ENCODE measurements around the gene ADAM22.

The ADAM22 gene

GRCh38 chr7:88172842-88173241 is 238.8 kb downstream of the ADAM22 start:
- no peak overlapping the region for H3K4me3 ChIP-seq (ENCODE audit: low read depth, low read length)
- ChIA-PET CTCF (no interaction called here), POLR2A (no interaction called here)
- DNase-seq (ENCODE audit: low read depth, low spot score): no peak
- no peak for TF ChIP-seq CTCF (IDR thresholded peaks at IDR 0.05; ENCODE audit: insufficient read depth, low read length, missing control alignments)

- no peak for TF ChIP-seq CTCF (IDR thresholded peaks at IDR 0.05; ENCODE audit: insufficient read depth, low read length, missing control alignments)
- ChIA-PET CTCF (no interaction called here), POLR2A (no interaction called here)
- no peak for DNase-seq (ENCODE audit: low read depth, low spot score)
- no peak overlapping the region for H3K4me3 ChIP-seq (ENCODE audit: low read depth, low read length)
These were observed 242.1 kb downstream of the ADAM22 start for GRCh38 chr7:88176190-88176589.

GRCh38 chr7:88183051-88183450 is 249.0 kb downstream of the ADAM22 start:
- POLR2A ChIA-PET: no interaction called here
- no peak overlapping the region for H3K4me3 ChIP-seq (ENCODE audit: low read depth, low read length)
- CTCF ChIA-PET: no interaction called here
- DNase-seq (ENCODE audit: low read depth, low spot score): no peak
- TF ChIP-seq CTCF (IDR thresholded peaks at IDR 0.05; ENCODE audit: insufficient read depth, low read length, missing control alignments): no peak

- H3K4me3 ChIP-seq (ENCODE audit: low read depth, low read length): no peak overlapping the region
- ChIA-PET POLR2A (no interaction called here), CTCF (no interaction called here)
- TF ChIP-seq CTCF (IDR thresholded peaks at IDR 0.05; ENCODE audit: insufficient read depth, low read length, missing control alignments): no peak
- no peak for DNase-seq (ENCODE audit: low read depth, low spot score)
These were observed 250.8 kb downstream of the ADAM22 start for GRCh38 chr7:88184848-88185304.

- CTCF ChIA-PET: no interaction called here
- DNase-seq (ENCODE audit: low read depth, low spot score): no peak
- POLR2A ChIA-PET: no interaction called here
These were observed 251.6 kb downstream of the ADAM22 start for GRCh38 chr7:88185650-88186049.

GRCh38 chr7:88191911-88192310 is 257.9 kb downstream of the ADAM22 start:
- TF ChIP-seq CTCF (IDR thresholded peaks at IDR 0.05; ENCODE audit: insufficient read depth, low read length, missing control alignments): no peak
- ChIA-PET CTCF (interaction anchor here (2.0 kb wide), 1 partner anchor 29 kb away, joined by 5 read pairs; no protein-coding TSS in a partner anchor), POLR2A (no interaction called here)
- DNase-seq (ENCODE audit: low read depth, low spot score): no peak
- no peak overlapping the region for H3K4me3 ChIP-seq (ENCODE audit: low read depth, low read length)

More at GRCh38 chr7:88185650-88186049, 251.6 kb downstream of the ADAM22 start:
- no peak overlapping the region for H3K4me3 ChIP-seq (ENCODE audit: low read depth, low read length)
- TF ChIP-seq CTCF (IDR thresholded peaks at IDR 0.05; ENCODE audit: insufficient read depth, low read length, missing control alignments): no peak
